HG02943 (cell line): ENCODE measurements around the gene MRGPRX2.

Source experiments
- ATAC-seq: cut with Tn5 transposase; IDR thresholded peaks from one replicate; pipeline ENCODE4 v1.9.1; 2021; ENCODE audit warnings: mild to moderate bottlenecking, low read depth, moderate library complexity; ENCODE audit not compliant: unreplicated experiment

The MRGPRX2 gene

DNA sequence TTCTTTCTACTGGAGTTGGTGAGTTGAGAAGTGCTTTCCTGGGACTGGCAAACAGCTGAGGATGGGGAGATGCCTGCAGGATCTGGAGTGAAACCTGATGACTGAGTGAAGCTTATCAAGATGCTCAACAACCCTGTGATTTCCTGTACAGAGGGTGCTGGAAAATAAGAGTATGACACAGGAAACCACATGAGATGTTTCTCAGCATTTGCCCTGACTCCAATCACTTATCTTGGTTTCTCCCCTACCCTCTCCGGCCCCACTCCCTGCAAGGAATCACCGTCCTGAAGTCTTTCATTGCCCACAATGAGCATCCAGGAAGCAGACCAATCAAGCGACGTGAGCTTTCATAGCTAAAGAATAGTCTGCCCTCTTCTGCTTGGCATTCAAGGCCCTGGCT lies at the start of gene MRGPRX2:
MRGPRX2 (minus strand) TSS at position 89 of the 400 bp plus-strand sequence. CDS start 4,315 bp downstream, outside the sequence.
- no peak for ATAC-seq

DNA sequence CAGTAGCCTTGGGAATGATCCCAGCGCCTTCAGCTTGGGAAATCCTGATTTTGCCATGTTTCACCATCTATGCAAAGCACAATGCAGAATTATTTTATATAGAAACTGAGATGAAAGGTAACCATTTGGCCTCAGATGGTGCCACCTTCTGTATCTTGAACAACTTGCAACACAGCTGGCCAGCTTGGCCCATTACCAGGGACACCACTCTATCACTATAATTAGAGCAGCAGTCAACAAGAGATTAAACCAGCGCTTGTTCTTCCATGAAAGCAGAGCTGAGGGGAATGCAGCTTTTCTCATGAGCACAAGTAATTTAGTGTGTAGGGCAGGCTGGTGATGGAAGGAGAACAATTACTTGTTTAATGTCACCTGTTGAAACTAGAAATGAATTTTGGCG lies 49.8 kb upstream of the MRGPRX2 start:
- ATAC-seq = no peak

DNA sequence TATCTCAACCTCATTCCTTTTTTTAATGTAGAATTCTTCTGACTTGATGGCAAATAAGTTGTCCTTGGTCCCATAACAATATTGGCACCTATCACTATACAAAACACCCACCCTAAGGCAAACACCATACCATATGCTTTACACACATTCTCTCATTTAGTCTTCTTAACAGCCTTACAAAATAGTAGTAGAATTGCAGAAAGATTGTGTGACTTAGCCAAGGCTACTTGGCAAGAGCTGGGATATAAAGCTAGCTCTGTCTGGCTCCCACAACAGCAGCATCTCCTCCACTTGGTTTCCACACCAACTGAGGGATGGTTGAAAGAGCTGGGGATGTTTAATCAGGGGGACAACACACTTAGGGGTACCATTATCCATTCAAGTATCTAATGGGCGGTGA lies 46.6 kb upstream of the MRGPRX2 start:
- ATAC-seq = no peak

DNA sequence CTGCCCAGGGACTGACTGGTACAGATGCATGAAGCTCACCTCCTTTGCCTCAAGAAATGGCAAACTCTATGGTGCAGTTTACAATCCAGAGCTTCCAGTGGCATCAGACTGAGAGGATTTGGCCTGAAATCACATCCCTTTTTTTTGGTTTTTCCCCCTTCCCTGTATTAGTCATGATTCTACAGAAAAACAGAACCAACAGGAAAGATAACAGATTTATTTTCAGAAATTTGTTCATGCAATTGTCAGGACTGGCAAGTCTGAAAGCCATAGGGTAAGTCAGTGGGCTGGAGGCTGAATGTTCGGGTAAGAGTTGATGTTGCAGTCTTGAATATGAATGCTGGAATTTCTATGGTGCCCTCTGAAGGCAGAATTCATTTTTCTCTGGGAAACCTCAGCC lies 44.5 kb upstream of the MRGPRX2 start:
- ATAC-seq = no peak

DNA sequence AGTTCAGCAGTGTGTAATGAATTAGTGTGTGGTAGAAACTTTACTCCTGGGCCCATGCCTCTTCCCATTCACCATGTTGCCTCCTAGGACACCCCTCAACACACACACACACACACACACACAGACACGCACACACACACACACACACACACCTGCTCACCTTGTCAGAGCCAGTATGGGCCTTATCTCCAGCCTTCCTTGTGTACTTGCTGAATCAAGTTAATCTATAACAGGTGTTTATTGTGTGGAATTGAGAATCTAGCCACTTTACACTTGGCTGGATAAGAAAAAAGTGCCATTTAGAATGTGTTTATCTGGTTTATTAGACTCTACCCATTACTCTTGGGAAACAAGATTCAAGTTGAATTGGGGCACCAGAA lies 42.0 kb upstream of the MRGPRX2 start:
- ATAC-seq = no peak

DNA sequence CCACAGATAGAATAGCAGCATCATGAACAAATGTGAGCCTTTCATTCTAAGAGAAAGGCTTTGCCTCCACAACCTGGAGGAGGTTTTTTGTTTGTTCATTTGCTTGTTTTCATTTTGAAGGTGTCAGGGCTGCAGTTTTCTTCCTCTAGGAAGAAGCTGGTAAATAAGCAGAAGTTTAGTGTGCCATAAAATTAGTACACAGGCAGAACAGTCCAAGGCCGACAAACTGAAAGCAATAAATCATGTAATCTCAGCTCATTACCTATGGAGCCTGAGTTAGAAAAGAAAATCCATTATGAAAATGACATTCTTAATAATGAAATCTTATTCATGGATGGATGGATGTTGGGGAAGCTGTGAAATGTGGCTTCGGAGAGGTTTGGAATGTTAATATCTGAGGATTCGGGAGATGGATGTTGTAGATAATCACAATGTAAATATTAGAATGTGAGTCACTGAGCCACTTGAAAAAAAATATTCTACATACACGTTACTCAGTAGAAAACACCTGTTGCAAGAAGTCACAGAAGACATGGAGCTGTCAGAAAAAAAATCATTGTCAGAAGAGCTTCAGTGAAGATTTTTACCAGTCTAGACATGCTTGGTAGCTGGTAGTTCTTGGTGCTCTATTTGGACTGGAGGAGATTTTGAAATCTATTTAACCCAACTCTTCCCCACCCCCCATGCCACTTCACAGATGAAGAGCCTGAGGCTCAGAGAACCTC lies 41.4 kb upstream of the MRGPRX2 start:
- no peak for ATAC-seq

DNA sequence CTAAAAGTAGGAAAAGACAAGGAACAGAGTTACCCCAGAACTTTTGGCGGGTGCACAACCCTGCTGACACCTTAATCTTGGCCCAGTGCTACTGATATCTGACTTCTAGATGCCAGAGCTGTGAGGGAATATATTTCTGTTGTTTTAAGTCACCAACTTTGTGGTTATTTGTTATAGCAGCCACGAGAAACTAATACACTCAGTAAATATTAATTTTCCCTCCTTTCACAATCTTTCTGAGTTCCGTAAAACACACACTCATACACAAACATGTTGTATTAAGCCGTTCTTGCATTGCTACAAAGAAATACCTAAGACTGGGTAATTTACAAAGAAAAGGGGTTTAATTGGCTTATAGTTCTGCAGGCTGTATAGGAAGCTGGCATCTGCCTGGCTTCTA lies 40.4 kb upstream of the MRGPRX2 start:
- ATAC-seq = no peak

DNA sequence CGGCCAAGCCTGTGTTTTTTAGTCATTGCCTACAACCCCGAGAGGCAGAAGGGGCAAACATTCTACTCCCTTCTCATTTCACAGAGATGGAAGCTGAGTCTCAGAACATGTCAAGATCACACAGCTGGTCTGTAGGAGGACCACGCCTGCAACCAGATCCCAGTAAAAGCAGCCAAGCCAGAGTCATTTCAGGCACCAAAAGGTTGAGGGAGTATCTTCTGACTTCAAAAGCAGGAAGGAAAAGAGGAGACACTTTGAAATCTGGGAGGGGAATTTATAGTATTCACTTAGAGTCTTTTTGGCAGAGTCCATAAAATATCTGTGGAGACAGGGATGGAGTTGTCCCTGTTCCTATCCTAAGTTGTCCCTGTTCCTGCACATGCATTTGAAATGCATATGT lies 38.6 kb upstream of the MRGPRX2 start:
- no peak for ATAC-seq

DNA sequence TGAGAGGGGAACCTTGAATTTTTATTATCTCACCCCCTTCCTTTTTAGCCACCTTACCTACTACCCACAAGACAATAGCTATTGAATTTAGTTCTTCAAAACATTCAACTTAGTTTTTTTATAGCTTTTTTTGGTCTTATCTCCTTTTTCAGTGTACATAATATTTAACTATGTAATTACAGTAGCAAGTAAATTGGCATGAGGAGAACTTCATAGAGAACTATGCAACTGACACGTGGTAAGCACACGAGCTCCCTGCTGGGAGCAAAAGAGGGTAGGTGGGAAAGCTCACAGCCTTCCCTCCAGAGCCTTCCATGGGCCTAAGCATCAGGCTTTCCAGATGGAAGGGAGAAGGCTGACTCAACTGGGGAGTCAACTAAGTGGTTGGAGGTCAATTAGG lies 34.3 kb upstream of the MRGPRX2 start:
- ATAC-seq = no peak

DNA sequence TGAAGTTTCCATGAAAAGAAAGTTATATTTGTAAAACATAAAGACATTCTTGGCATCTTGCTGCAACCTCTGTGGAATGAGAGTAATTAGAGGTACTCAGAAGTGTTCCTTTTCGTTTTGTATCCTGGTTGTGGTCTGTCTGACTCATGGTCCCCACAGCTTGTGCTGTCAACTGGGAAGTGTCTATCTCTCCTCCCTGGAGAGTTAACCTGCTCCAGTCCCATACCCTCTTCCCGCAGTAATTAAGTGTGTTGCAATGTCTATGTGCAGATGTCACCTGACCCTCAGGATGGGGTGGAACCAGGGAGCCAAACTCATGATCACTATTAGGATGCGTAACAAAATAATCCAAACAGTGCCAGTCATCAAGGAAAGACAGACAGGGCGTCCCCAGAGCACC lies 33.5 kb upstream of the MRGPRX2 start:
- no peak for ATAC-seq

DNA sequence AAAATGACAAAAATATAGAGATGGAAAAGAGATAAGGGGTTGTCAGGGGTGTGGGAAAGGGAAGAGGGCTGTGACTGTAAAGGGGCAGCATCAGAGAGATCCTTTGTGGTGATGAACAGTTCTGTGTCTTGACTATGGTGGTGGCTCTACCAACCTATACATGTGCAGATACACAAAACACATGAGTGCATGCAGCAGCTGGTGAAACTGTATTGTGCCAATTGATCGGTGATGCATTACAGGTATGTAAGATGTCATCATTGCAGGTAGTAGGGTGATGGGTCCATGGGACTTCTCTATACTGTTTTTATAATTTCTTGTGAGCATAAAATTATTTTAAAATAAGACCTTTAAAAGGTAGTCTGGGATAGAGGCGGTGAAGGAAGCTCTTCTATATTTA lies 32.3 kb upstream of the MRGPRX2 start:
- no peak for ATAC-seq

DNA sequence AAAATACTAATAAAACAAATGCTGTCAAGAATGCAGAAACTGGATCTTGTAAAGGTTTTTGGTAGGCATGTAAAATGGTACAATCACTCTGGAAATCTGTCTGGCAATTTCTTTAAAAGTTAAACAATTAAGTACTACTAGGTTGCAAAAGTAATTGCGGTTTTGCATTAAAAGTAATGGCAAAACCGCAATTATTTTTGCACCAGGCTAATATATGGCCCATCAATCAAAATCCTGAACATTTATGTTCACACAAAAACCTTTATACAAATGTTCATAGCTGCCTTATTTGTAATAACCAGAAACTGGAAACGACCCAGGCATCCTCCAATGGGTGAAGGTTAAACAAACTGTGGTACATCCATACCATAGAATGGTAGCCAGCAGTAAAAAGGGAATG lies 31.8 kb upstream of the MRGPRX2 start:
- ATAC-seq = no peak

DNA sequence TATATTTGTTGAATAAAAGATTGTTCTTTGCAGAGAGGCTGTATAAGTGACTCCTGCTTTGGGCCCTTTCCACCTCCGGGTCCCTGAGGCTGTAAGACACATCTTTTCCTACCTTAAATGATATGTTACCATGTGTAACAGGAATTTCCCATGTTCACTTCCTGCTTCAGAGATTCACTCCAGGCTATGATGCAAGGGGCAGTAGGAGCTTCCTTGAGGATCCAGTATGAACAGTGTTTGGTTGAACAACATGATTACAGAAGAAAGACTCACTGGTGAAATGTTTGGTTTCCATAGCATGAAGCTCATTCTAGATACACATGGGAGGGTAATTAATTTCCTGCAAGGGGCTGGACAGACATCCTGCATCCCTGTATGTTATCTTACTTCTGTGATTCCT lies 30.8 kb upstream of the MRGPRX2 start:
- no peak for ATAC-seq

DNA sequence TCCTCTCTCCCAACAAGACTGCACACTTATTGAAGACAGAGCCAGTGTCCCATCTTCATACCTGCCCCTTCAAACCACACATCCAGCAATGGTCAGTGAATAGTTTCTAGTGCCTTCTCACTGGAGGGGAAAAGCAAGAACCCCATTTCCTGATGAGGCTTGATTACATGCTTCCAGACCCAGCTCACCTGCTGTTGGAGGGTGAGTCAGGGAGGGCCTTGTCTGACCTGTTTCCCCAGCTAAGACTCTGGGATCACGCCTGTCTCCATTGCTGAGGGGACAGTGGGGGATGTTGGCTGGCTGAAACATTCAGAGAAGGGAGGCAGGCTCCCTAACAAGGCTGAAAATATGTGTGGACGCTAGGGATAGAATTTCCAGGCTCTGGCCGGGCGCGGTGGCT lies 28.9 kb upstream of the MRGPRX2 start:
- no peak for ATAC-seq

DNA sequence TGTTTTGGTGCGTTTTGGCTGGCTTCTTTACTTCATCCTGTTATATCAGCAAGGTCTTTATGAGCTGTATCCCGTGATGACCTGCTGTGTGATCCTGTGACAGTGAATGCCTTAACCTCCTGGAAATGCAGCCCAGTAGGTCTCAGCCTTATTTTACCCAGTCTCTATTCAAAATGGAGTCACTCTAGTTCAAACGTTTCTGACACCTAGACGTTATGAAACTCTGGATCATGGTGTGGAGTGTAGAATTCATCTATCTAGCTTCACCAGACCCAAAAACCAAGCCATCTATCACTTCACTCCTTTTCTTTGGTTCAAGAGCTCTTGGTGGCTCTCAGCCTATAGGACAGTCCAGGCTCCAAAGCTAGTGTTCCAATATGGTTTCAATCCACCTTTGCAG lies 28.3 kb upstream of the MRGPRX2 start:
- no peak for ATAC-seq

DNA sequence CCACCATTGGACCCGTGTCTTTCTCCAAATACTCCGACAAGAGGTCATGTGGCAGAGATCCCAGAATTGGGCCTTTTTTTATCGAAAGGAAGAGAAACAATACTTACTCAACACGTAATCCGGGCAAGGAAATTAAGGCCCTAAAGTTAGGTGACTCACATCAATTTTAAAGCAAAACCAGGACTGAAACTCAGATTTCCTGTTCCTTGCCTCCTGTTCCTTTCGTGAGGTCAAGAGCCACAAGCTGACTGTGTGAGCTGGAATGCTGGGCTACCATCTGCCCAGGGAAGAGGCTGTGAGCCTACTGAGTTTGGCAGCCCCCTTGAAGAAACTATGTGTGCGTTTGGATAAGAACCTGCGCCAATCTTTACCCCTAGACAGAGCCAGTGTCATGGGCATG lies 27.1 kb upstream of the MRGPRX2 start:
- ATAC-seq = no peak

DNA sequence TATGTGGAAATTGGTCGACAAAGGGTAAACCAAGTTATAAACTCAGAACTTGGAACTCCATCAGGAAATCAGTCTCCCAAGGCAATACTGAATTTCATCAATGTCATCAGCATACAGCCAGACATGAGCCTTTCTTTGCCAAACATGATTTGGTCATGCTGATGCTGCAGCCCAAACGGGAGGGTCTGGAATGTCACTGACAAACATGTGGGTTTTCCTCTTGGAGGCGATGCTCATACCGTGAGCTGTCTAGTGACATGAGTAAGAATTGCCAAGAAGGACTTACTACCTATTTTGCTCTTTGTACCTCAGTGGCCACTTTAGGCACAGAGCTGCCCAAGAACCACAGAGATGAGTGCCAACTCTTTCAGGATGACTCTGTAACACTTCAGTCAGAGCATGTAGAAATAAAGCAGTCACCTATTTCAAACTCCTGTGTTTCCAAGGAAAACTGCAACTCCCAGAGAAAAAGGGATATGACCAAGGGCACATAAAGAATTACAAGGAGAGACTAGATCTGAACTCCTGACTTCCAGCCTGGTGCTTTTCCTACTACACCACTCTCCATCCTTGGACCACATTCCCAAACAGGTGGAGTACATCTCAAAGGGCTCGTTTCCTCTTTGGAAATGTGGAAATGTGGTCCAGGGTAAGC lies 24.3 kb upstream of the MRGPRX2 start:
- ATAC-seq = no peak

DNA sequence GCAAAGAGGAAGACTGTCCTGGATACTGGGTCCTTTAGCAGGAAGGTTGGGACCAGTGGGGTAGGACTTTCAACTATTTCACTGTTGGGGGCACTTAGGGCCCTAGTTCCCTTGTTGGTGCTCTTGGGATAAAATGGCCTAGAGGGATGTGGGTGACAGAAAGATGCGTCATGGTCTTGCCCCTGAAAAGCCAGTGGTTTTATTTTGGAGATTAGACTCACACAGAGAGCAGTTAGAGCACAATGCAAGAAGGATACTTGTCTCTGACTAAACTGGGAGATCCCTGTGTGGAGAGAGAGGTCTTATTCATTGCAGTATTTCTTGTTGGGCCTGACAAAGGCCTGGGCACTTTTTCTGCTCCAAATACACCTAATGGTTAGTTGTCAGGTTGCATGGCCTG lies 22.6 kb upstream of the MRGPRX2 start:
- no peak for ATAC-seq

DNA sequence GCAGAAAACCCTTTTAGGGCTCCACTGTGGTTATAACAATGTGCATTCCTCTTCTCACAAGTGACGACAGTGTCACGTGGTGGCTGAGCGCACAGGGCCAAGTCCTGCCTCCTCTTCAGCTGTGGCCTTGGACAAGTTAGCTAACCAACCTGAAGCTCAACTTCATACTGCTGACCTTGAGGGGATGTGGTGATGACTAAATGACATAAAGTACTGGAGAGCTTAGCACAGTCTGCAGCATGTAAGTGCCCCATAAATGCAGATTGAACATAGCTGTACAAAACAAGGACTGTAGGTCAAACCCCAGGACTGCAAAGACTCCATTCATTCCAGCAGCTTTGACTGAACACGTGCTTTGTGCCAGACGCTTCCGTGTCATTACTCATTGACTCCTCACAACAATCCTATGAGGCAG lies 20.1 kb upstream of the MRGPRX2 start:
- ATAC-seq = no peak

DNA sequence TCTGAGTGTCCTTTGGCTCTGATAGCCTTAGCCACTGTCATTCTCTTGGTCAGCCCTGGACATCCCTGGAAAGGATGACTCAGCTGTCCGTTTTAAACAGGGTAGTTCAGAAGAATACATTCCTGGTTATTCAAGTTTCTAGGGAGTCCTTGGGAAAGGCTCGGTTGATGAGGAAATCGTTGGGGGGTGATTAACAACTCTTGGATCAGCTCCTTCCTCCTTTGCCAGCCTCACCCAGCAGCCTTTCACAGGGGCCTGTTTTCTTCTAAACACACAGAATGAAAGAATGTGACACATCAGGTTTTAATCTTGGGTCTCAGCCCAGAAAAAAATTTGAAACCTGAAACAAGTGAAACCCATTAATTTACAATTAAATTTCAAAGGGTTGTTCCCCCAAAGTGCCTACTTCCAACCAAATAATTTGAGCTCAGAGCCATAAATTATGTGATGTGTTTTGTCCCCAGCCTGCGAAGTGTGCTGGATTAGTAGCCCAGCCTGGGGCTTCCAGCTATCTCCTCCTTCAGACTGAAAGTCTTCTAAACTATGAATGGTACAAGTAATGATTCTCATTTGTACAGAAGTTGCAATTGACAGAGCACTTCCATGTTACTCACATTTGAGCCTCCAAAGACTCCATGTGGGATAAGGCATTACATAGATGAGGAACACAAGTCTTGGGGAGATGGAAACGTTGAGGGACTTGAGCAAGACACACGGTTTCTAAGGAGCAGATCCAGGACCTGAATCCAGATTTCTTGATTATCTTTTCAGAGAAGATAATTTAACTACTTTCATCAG lies 19.3 kb upstream of the MRGPRX2 start:
- ATAC-seq = no peak

DNA sequence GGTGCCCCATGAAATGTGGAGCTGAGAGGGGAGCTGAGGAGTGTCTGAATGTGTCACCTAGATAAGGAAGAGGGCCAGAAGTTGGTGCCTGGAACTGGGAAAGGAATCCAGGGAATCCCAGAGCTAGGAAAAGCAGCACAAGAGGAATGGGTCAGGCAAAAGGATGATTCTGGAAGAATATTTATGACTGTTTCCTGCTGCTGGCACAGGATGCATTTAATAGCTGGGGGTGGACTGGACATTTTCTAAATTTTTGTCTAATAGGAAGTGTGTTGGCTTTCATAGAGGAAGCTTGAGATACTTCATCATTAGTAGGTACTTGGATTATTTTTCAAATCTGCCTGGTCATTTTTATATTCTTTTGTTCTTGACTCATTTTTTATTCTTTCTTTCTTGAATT lies 17.4 kb upstream of the MRGPRX2 start:
- no peak for ATAC-seq
